Lung (tissue), 12 donors: ENCODE data around the gene ACACA. TPM values are rescaled to one million over a fixed set of nuclear protein-coding genes. Genes with fewer than 3 reads are reported as not detected.

Experiments used
- ATAC-seq: fragments of 200-7000 bp; cut with Tn5 transposase; one replicate; pipeline ENCODE4 v1.9.1; 2020; ENCODE audit warnings: moderate number of reproducible peaks; ENCODE audit not compliant: insufficient read depth, low FRiP score
- DNase-seq, 3 donors: peaks; one replicate each; pipeline ENCODE4 v3.0.0-alpha.2; 2013 to 2017
- H3K27ac ChIP-seq, 2 donors: one replicate each; pipeline ENCODE4 v1.5.1; 2013; ENCODE audit warnings: mild to moderate bottlenecking in 2 of 2, moderate library complexity in 2 of 2, control low read depth in 1 of 2, inconsistent platforms in 1 of 2, low read depth in 1 of 2, low read length in 1 of 2
- H3K27me3 ChIP-seq, 3 donors: one replicate each; pipeline ENCODE4 v1.5.1; 2013; ENCODE audit warnings: low read length in 2 of 3; ENCODE audit not compliant: control insufficient read depth in 3 of 3, insufficient read depth in 3 of 3
- H3K36me3 ChIP-seq, 4 donors: one replicate each; pipeline ENCODE4 v1.5.1; 2013; ENCODE audit warnings: low read length in 4 of 4, mild to moderate bottlenecking in 1 of 4, moderate library complexity in 1 of 4; ENCODE audit not compliant: control insufficient read depth in 4 of 4, insufficient read depth in 4 of 4
- H3K4me1 ChIP-seq, 5 donors: one replicate each; pipeline ENCODE4 v1.5.1; 2013; ENCODE audit warnings: low read length in 5 of 5, mild to moderate bottlenecking in 2 of 5, moderate library complexity in 1 of 5; ENCODE audit not compliant: control insufficient read depth in 5 of 5, insufficient read depth in 5 of 5
- H3K4me3 ChIP-seq: one replicate; pipeline ENCODE4 v1.5.1; 2013; ENCODE audit warnings: mild to moderate bottlenecking, control low read depth, moderate library complexity
- H3K9ac ChIP-seq, 2 donors: one replicate each; pipeline ENCODE4 v1.5.1; 2013; ENCODE audit warnings: low read length in 2 of 2, control low read depth in 1 of 2; ENCODE audit not compliant: insufficient read depth in 1 of 2
- H3K9me3 ChIP-seq, 4 donors: one replicate each; pipeline ENCODE4 v1.5.1; 2013; ENCODE audit warnings: low read length in 3 of 4, mild to moderate bottlenecking in 1 of 4, moderate library complexity in 1 of 4; ENCODE audit not compliant: control insufficient read depth in 4 of 4, insufficient read depth in 3 of 4
- CTCF ChIP-seq: IDR thresholded peaks from 2 replicates; pipeline ENCODE4 v1.5.1; 2012; ENCODE audit warnings: mild to moderate bottlenecking; ENCODE audit errors: control extremely low read depth, extremely low read depth
- WGBS, 2 donors: extraction: QIAGEN DNeasy Blood & Tissue Kit; methylation state at CpG; one replicate each; pipeline ENCODE4 v1.1.7; 2013; 5-methylcytosine and 5-hydroxymethylcytosine counted together
- polyA plus RNA-seq, 2 donors: library from polyadenylated mRNA; stranded (reverse); fragments of 200-250 nt; gene quantifications; one replicate each; pipeline ENCODE4 v1.2.1, GENCODE V29; 2013
- total RNA-seq, 2 donors: library from RNA; depleted of rRNA in 1 of 2; stranded (reverse); fragments of >200 nt in 1 of 2; gene quantifications; one replicate each; pipeline ENCODE4 v1.2.1, GENCODE V29; 2014 to 2021
- donor health status: control.
- donor health status: control.
- donor health status: Bipolar disorder and iron deficiency.
- donor health status: healthy.
- donor health status: DM: yes; HTN: yes; CAD: no.

Gene ACACA
- total and polyA plus RNA-seq, 4 donors, result 26.0 to 111 (median 55.6) TPM

- WGBS, 2 donors, result 98% methylated on average over 4 of the region's 4 CpGs
- ATAC-seq, result no peak
Measured at GRCh38 chr17:37103231-37103630, 303.4 kb downstream of the ACACA start.

GRCh38 chr17:37101306-37101705 lies 305.3 kb downstream of the ACACA start:
- TF ChIP-seq CTCF, result no peak

More at GRCh38 chr17:37103231-37103630, 303.4 kb downstream of the ACACA start:
- Histone ChIP-seq H3K4me1 (peaks cover 0 to 7% (median 0%) of the 10 kb centered on the region in 5 donors), H3K27ac (no peak overlapping the region), H3K9me3 (no peaks in the 10 kb centered on the region), H3K36me3 (peaks cover 2 to 12% (median 8%) of the 10 kb centered on the region in 4 donors), H3K27me3 (no peaks in the 10 kb centered on the region), H3K9ac (no peak overlapping the region), H3K4me3 (no peak overlapping the region)
- no peak for DNase-seq
- no peak for TF ChIP-seq CTCF

GRCh38 chr17:37100231-37100630 lies 306.4 kb downstream of the ACACA start:
- no peak for TF ChIP-seq CTCF
- Histone ChIP-seq H3K36me3 (peaks cover 13 to 25% (median 21%) of the 10 kb centered on the region in 4 donors), H3K27ac (no peak overlapping the region), H3K9me3 (no peaks in the 10 kb centered on the region), H3K9ac (no peak overlapping the region), H3K4me1 (no peaks in the 10 kb centered on the region), H3K4me3 (no peak overlapping the region), H3K27me3 (no peaks in the 10 kb centered on the region)
- ATAC-seq (no peak), DNase-seq (no peak)
- 72 to 82% methylated on average over 4 of the region's 4 CpGs for whole genome bisulfite sequencing, 2 donors

More at GRCh38 chr17:37101306-37101705, 305.3 kb downstream of the ACACA start:
- no peak overlapping the region for H3K27ac ChIP-seq
- H3K9me3 ChIP-seq, result no peaks in the 10 kb centered on the region
- WGBS, 2 donors, result 98 to 99% methylated on average over 2 of the region's 2 CpGs
- DNase-seq (no peak), ATAC-seq (no peak)
- H3K36me3 ChIP-seq, result peaks cover 12 to 21% (median 17%) of the 10 kb centered on the region in 4 donors
- H3K4me1 ChIP-seq, result no peaks in the 10 kb centered on the region
- no peak overlapping the region for H3K9ac ChIP-seq
- H3K27me3 ChIP-seq, result no peaks in the 10 kb centered on the region
- H3K4me3 ChIP-seq, result no peak overlapping the region
